Measurements from ENCODE around the gene MSI2.

DNA sequence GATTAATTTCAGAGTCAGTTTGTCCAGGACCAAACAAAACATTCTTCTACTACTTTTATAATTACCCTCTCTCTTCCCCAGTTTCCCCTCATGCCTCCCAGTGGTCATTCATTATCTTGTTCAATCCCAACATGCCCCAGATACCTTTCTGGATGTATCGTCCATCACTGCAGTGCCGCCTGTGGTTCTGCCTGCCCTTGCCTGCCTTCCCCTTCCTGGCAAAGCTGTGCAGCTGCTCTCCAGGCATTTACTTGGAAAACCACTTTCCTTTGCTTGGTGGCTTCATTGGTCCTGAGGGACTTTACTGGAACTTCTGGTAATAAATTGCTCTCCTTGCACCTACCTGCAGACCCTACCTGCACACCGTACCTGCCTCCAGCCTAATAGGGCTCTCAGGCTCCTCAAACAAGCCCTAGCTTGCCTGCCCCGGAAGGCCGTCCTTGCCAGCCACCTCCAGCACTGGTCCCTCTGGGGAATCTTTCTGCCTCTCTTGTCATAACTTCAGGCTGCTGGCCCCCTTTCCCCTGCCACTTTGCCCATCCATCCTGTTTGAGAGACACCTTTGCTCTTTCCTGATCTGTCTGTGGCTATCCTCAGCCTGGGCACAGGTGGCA, 19.5 kb upstream of the MSI2 start:
- TF ChIP-seq POLR2A (IDR thresholded peaks at IDR 0.05) (no peak), POLR2AphosphoS5 (IDR thresholded peaks at IDR 0.05) (no peak)
- TF ChIP-seq, protein P1, sequence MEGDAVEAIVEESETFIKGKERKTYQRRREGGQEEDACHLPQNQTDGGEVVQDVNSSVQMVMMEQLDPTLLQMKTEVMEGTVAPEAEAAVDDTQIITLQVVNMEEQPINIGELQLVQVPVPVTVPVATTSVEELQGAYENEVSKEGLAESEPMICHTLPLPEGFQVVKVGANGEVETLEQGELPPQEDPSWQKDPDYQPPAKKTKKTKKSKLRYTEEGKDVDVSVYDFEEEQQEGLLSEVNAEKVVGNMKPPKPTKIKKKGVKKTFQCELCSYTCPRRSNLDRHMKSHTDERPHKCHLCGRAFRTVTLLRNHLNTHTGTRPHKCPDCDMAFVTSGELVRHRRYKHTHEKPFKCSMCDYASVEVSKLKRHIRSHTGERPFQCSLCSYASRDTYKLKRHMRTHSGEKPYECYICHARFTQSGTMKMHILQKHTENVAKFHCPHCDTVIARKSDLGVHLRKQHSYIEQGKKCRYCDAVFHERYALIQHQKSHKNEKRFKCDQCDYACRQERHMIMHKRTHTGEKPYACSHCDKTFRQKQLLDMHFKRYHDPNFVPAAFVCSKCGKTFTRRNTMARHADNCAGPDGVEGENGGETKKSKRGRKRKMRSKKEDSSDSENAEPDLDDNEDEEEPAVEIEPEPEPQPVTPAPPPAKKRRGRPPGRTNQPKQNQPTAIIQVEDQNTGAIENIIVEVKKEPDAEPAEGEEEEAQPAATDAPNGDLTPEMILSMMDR (IDR thresholded peaks at IDR 0.05): no peak
